MG63 (cell line): ENCODE results near the gene SEL1L2. TPM values are rescaled to one million over a fixed set of nuclear protein-coding genes. Genes with fewer than 3 reads are reported as not detected.

Experiments
- DNase-seq: peaks from one replicate; pipeline ENCODE4 v3.0.0-alpha.2; 2020
- H3K27me3 ChIP-seq: fragments of 250-450 bp; sonication (Bioruptor Pico); 2 replicates; pipeline ENCODE4 v1.5.1; 2020; ENCODE audit warnings: mild to moderate bottlenecking, moderate library complexity
- H3K36me3 ChIP-seq: fragments of 250-450 bp; sonication (Bioruptor Pico); 2 replicates; pipeline ENCODE4 v1.5.1; 2020; ENCODE audit warnings: mild to moderate bottlenecking, moderate library complexity
- H3K4me3 ChIP-seq: fragments of 250-450 bp; sonication (Bioruptor Pico); 2 replicates; pipeline ENCODE4 v1.5.1; 2020; ENCODE audit warnings: mild to moderate bottlenecking, moderate library complexity
- H3K9me3 ChIP-seq: fragments of 250-450 bp; sonication (Bioruptor Pico); 2 replicates; pipeline ENCODE4 v1.5.1; 2020; ENCODE audit warnings: mild to moderate bottlenecking, moderate library complexity
- total RNA-seq: library from RNA; depleted of rRNA; stranded (reverse); fragments of >200 nt; shearing (Covaris generic); gene quantifications from 2 replicates; pipeline ENCODE4 v1.2.3, GENCODE V29; 2014; ENCODE audit warnings: low replicate concordance

SEL1L2 gene
- total RNA-seq, 1 experiment from 2014 or later, result not detected

GRCh38 chr20:13947719-13948118 is 42.7 kb downstream of the SEL1L2 start:
- Histone ChIP-seq H3K27me3 (peaks cover 3% of the 10 kb centered on the region), H3K36me3 (no peaks in the 10 kb centered on the region), H3K4me3 (no peak overlapping the region), H3K9me3 (no peaks in the 10 kb centered on the region)
- no peak for DNase-seq

GRCh38 chr20:13941031-13941430 is 49.4 kb downstream of the SEL1L2 start:
- Histone ChIP-seq H3K9me3 (no peaks in the 10 kb centered on the region), H3K36me3 (no peaks in the 10 kb centered on the region), H3K4me3 (no peak overlapping the region), H3K27me3 (peaks cover 15% of the 10 kb centered on the region)
- no peak for DNase-seq

- no peaks in the 10 kb centered on the region for H3K36me3 ChIP-seq
Measured at GRCh38 chr20:13936781-13937576, 53.4 kb downstream of the SEL1L2 start.

GRCh38 chr20:13934992-13935894 is 55.2 kb downstream of the SEL1L2 start:
- Histone ChIP-seq H3K36me3 (no peaks in the 10 kb centered on the region), H3K4me3 (no peak overlapping the region), H3K9me3 (no peaks in the 10 kb centered on the region), H3K27me3 (0 out of 2 replicates have a peak, but pooled peaks cover 4% of the 10 kb centered on the region)
- no peak for DNase-seq

More at GRCh38 chr20:13936781-13937576, 53.4 kb downstream of the SEL1L2 start:
- Histone ChIP-seq H3K4me3 (no peak overlapping the region), H3K27me3 (0 out of 2 replicates have a peak, but pooled peaks cover 7% of the 10 kb centered on the region), H3K9me3 (no peaks in the 10 kb centered on the region)
- DNase-seq, result no peak

- no peaks in the 10 kb centered on the region for H3K9me3 ChIP-seq
- no peaks in the 10 kb centered on the region for H3K27me3 ChIP-seq
- DNase-seq, result peak; percentile 60
- no peaks in the 10 kb centered on the region for H3K36me3 ChIP-seq
- no peak overlapping the region for H3K4me3 ChIP-seq
Measured at GRCh38 chr20:13930281-13930680, 60.1 kb downstream of the SEL1L2 start.

- H3K36me3 ChIP-seq, result no peaks in the 10 kb centered on the region
- H3K4me3 ChIP-seq, result no peak overlapping the region
- H3K27me3 ChIP-seq, result no peaks in the 10 kb centered on the region
- H3K9me3 ChIP-seq, result no peaks in the 10 kb centered on the region
- no peak for DNase-seq
Measured at GRCh38 chr20:13929836-13930235, 60.6 kb downstream of the SEL1L2 start.

- no peaks in the 10 kb centered on the region for H3K36me3 ChIP-seq
- no peaks in the 10 kb centered on the region for H3K27me3 ChIP-seq
- no peak overlapping the region for H3K4me3 ChIP-seq
- no peaks in the 10 kb centered on the region for H3K9me3 ChIP-seq
- DNase-seq, result no peak
Measured at GRCh38 chr20:13928901-13929300, 61.5 kb downstream of the SEL1L2 start.

- Histone ChIP-seq H3K4me3 (no peak overlapping the region), H3K36me3 (no peaks in the 10 kb centered on the region), H3K27me3 (no peaks in the 10 kb centered on the region; the same call in 1 of the 2 replicates), H3K9me3 (no peaks in the 10 kb centered on the region)
- no peak for DNase-seq
Measured at GRCh38 chr20:13927171-13927570, 63.2 kb downstream of the SEL1L2 start.

- Histone ChIP-seq H3K9me3 (no peaks in the 10 kb centered on the region), H3K27me3 (peaks cover 6% of the 10 kb centered on the region), H3K36me3 (no peaks in the 10 kb centered on the region), H3K4me3 (no peak overlapping the region)
- no peak for DNase-seq
Measured at GRCh38 chr20:13922241-13922640, 68.2 kb downstream of the SEL1L2 start.

- no peak for DNase-seq
- H3K36me3 ChIP-seq, result no peaks in the 10 kb centered on the region
Measured at GRCh38 chr20:13915284-13915683, 75.1 kb downstream of the SEL1L2 start.

GRCh38 chr20:13913572-13913971 is 76.8 kb downstream of the SEL1L2 start:
- no peaks in the 10 kb centered on the region for H3K36me3 ChIP-seq
- no peak overlapping the region for H3K4me3 ChIP-seq
- DNase-seq, result no peak
- H3K27me3 ChIP-seq, result peaks cover 6% of the 10 kb centered on the region
- no peaks in the 10 kb centered on the region for H3K9me3 ChIP-seq

More at GRCh38 chr20:13915284-13915683, 75.1 kb downstream of the SEL1L2 start:
- Histone ChIP-seq H3K4me3 (no peak overlapping the region), H3K9me3 (no peaks in the 10 kb centered on the region), H3K27me3 (peaks cover 10% of the 10 kb centered on the region)

GRCh38 chr20:13913131-13913530 is 77.3 kb downstream of the SEL1L2 start:
- peaks cover 3% of the 10 kb centered on the region; the same call in 1 of the 2 replicates for H3K27me3 ChIP-seq
- DNase-seq, result no peak
- H3K36me3 ChIP-seq, result no peaks in the 10 kb centered on the region
- H3K4me3 ChIP-seq, result no peak overlapping the region
- no peaks in the 10 kb centered on the region for H3K9me3 ChIP-seq

- Histone ChIP-seq H3K4me3 (no peak overlapping the region), H3K36me3 (no peaks in the 10 kb centered on the region), H3K27me3 (peaks cover 3% of the 10 kb centered on the region; the same call in 1 of the 2 replicates), H3K9me3 (no peaks in the 10 kb centered on the region)
- DNase-seq, result no peak
Measured at GRCh38 chr20:13910492-13910891, 79.9 kb downstream of the SEL1L2 start.

- DNase-seq, result no peak
- H3K27me3 ChIP-seq, result peaks cover 3% of the 10 kb centered on the region; the same call in 1 of the 2 replicates
- no peaks in the 10 kb centered on the region for H3K9me3 ChIP-seq
- H3K4me3 ChIP-seq, result no peak overlapping the region
- no peaks in the 10 kb centered on the region for H3K36me3 ChIP-seq
Measured at GRCh38 chr20:13909067-13909466, 81.3 kb downstream of the SEL1L2 start.

- Histone ChIP-seq H3K4me3 (no peak overlapping the region), H3K27me3 (peaks cover 3% of the 10 kb centered on the region; the same call in 1 of the 2 replicates), H3K9me3 (no peaks in the 10 kb centered on the region), H3K36me3 (no peaks in the 10 kb centered on the region)
- no peak for DNase-seq
Measured at GRCh38 chr20:13904766-13905165, 85.6 kb downstream of the SEL1L2 start.

GRCh38 chr20:13900496-13900895 is 89.9 kb downstream of the SEL1L2 start:
- no peak for DNase-seq
- Histone ChIP-seq H3K4me3 (no peak overlapping the region), H3K36me3 (no peaks in the 10 kb centered on the region), H3K9me3 (no peaks in the 10 kb centered on the region), H3K27me3 (peaks cover 3% of the 10 kb centered on the region; the same call in 1 of the 2 replicates)

GRCh38 chr20:13898012-13898612 is 92.3 kb downstream of the SEL1L2 start:
- Histone ChIP-seq H3K4me3 (no peak overlapping the region), H3K27me3 (no peaks in the 10 kb centered on the region), H3K36me3 (no peaks in the 10 kb centered on the region), H3K9me3 (no peaks in the 10 kb centered on the region; the same call in 1 of the 2 replicates)
- DNase-seq, result no peak
